Osteocyte (in vitro differentiated cells): ENCODE results near the gene PPP2R5C. TPM values are rescaled to one million over a fixed set of nuclear protein-coding genes. Genes with fewer than 3 reads are reported as not detected.

Experiments used
- DNase-seq: peaks from one replicate; pipeline ENCODE4 v3.0.0; 2021; ENCODE audit warnings: mixed read lengths; ENCODE audit not compliant: unreplicated experiment; ENCODE audit errors: extremely low spot score
- H3K27ac Mint-ChIP-seq: one replicate; pipeline ENCODE4 v1.8.0; 2021; ENCODE audit warnings: mild to moderate bottlenecking, mixed read lengths; ENCODE audit not compliant: unreplicated experiment
- H3K27me3 Mint-ChIP-seq: one replicate; pipeline ENCODE4 v1.8.0; 2021; ENCODE audit warnings: mixed read lengths; ENCODE audit not compliant: unreplicated experiment
- H3K36me3 Mint-ChIP-seq: one replicate; pipeline ENCODE4 v1.8.0; 2021; ENCODE audit warnings: mixed read lengths; ENCODE audit not compliant: unreplicated experiment
- H3K4me1 Mint-ChIP-seq: one replicate; pipeline ENCODE4 v1.8.0; 2021; ENCODE audit warnings: mixed read lengths; ENCODE audit not compliant: unreplicated experiment
- H3K4me3 Mint-ChIP-seq: one replicate; pipeline ENCODE4 v1.8.0; 2021; ENCODE audit warnings: mild to moderate bottlenecking, moderate library complexity, mixed read lengths; ENCODE audit not compliant: unreplicated experiment
- H3K9me3 Mint-ChIP-seq: one replicate; pipeline ENCODE4 v1.8.0; 2021; ENCODE audit warnings: mixed read lengths; ENCODE audit not compliant: unreplicated experiment
- CTCF ChIP-seq: fragments of 200-600 bp; sonication (generic); IDR thresholded peaks from 2 replicates; pipeline ENCODE4 v1.5.0; 2021; ENCODE audit warnings: antibody characterized with exemption, mild to moderate bottlenecking, moderate library complexity
- total RNA-seq: library from RNA; stranded (reverse); gene quantifications from 2 replicates; pipeline ENCODE4 v1.2.1, GENCODE V29; 2021

The PPP2R5C gene
- total RNA-seq, 1 donor from 2014 or later, result 116 TPM

GRCh38 chr14:101964297-101965180 is 203.0 kb downstream of the PPP2R5C start, which contains the start of gene DYNC1H1:
Gene DYNC1H1, plus strand, starts transcription at chr14:101964573. Its CDS starts 119 bp downstream, at chr14:101964692.
- Mint-ChIP-seq H3K4me3 (peak within 1 kb of the TSS; percentile 91), H3K27me3 (no peaks in the 10 kb centered on the region), H3K9me3 (no peaks in the 10 kb centered on the region), H3K36me3 (peaks cover 7% of the 10 kb centered on the region), H3K4me1 (peaks cover 65% of the 10 kb centered on the region), H3K27ac (peak within 1 kb of the TSS; percentile 94)
- peak; percentile 97 for DNase-seq
- no peak for TF ChIP-seq CTCF

- H3K27ac Mint-ChIP-seq, result peak overlapping the region; percentile 94
- no peaks in the 10 kb centered on the region for H3K27me3 Mint-ChIP-seq
- no peaks in the 10 kb centered on the region for H3K9me3 Mint-ChIP-seq
- peak overlapping the region; percentile 91 for H3K4me3 Mint-ChIP-seq
- peaks cover 70% of the 10 kb centered on the region for H3K4me1 Mint-ChIP-seq
- H3K36me3 Mint-ChIP-seq, result peaks cover 12% of the 10 kb centered on the region
- no peak for TF ChIP-seq CTCF
- peak; percentile 88 for DNase-seq
Observed at GRCh38 chr14:101965181-101965544, 203.7 kb downstream of the PPP2R5C start.

- no peaks in the 10 kb centered on the region for H3K9me3 Mint-ChIP-seq
- peak overlapping the region; percentile 91 for H3K4me3 Mint-ChIP-seq
- H3K27ac Mint-ChIP-seq, result peak overlapping the region; percentile 94
- peaks cover 12% of the 10 kb centered on the region for H3K36me3 Mint-ChIP-seq
- TF ChIP-seq CTCF, result no peak
- peaks cover 76% of the 10 kb centered on the region for H3K4me1 Mint-ChIP-seq
- no peaks in the 10 kb centered on the region for H3K27me3 Mint-ChIP-seq
- no peak for DNase-seq
Observed at GRCh38 chr14:101965770-101966722, 204.5 kb downstream of the PPP2R5C start.

GRCh38 chr14:101966742-101967141 is 205.2 kb downstream of the PPP2R5C start:
- no peaks in the 10 kb centered on the region for H3K9me3 Mint-ChIP-seq
- peak overlapping the region; percentile 91 for H3K4me3 Mint-ChIP-seq
- no peaks in the 10 kb centered on the region for H3K27me3 Mint-ChIP-seq
- H3K4me1 Mint-ChIP-seq, result peaks cover 73% of the 10 kb centered on the region
- peak overlapping the region; percentile 94 for H3K27ac Mint-ChIP-seq
- no peak for DNase-seq
- no peak for TF ChIP-seq CTCF
- H3K36me3 Mint-ChIP-seq, result peaks cover 12% of the 10 kb centered on the region
